Measurements from ENCODE around the gene ADIPOR2.

- no peak for TF ChIP-seq CTCF (IDR thresholded peaks at IDR 0.05)
- TF ChIP-seq EZH2 (IDR thresholded peaks at IDR 0.05; ENCODE audit: borderline replicate concordance, insufficient read depth, low read depth, low read length, poor library complexity, severe bottlenecking), result no peak
Observed at GRCh38 chr12:1763153-1763552, 72.3 kb downstream of the ADIPOR2 start.

Data from B cell (primary cell).